ENCODE data around the gene CORO2B. TPM values are rescaled to one million over a fixed set of nuclear protein-coding genes. Genes with fewer than 3 reads are reported as not detected.
A peak's percentile ranks its signal among the peaks of the same experiment; 100 is the strongest.

The CORO2B gene
- total RNA-seq, 1 experiment from 2014 or later = 3.8 TPM

GRCh38 chr15:68560501-68561113 lies 18.2 kb upstream of the CORO2B start:
- no peaks in the 10 kb centered on the region for H3K27me3 ChIP-seq (replicated peaks; ENCODE audit: insufficient read depth, low read depth, low read length, poor library complexity)
- POLR2A ChIA-PET (ENCODE audit: low non-redundant PET) = interaction anchor here (0.5 kb wide), 1 partner anchor 181 kb away, joined by 3 read pairs; no protein-coding TSS in a partner anchor
- TF ChIP-seq CTCF (conservative IDR thresholded peaks at IDR 0.05; ENCODE audit: low read depth, low read length) (no peak), EZH2 (IDR thresholded peaks at IDR 0.05; ENCODE audit: borderline replicate concordance, low read depth, low read length, poor library complexity, severe bottlenecking) (no peak)
- no peak for DNase-seq (ENCODE audit: low spot score)
- no peak overlapping the region for H3K27ac ChIP-seq (ENCODE audit: low read depth, low read length, poor library complexity, severe bottlenecking)
- CTCF ChIA-PET = interaction anchor here (0.7 to 3.0 kb wide), 3 partner anchors 28 to 115 kb away, joined by 3 to 66 read pairs (median 6); no protein-coding TSS in a partner anchor
- no TSS peak for BruUV-seq (replicated peaks)
- peak overlapping the region; percentile 43 for H3K4me3 ChIP-seq (ENCODE audit: low read depth, low read length, poor library complexity, severe bottlenecking)
- no peaks in the 10 kb centered on the region for H3K36me3 ChIP-seq (ENCODE audit: insufficient read depth, low read length, poor library complexity, severe bottlenecking)
- intact Hi-C loops (cut with micrococcal nuclease; ENCODE audit: unreplicated experiment) = no loop called here
- H3K4me1 ChIP-seq (ENCODE audit: insufficient read depth, low read length, poor library complexity, severe bottlenecking) = peaks cover 13% of the 10 kb centered on the region
- no peaks in the 10 kb centered on the region for H3K9me3 ChIP-seq (ENCODE audit: low read depth, low read length, poor library complexity, severe bottlenecking)

GRCh38 chr15:68561171-68561900 lies 17.5 kb upstream of the CORO2B start:
- Histone ChIP-seq H3K27ac (ENCODE audit: low read depth, low read length, poor library complexity, severe bottlenecking) (no peak overlapping the region), H3K9me3 (ENCODE audit: low read depth, low read length, poor library complexity, severe bottlenecking) (no peaks in the 10 kb centered on the region), H3K4me1 (ENCODE audit: insufficient read depth, low read length, poor library complexity, severe bottlenecking) (peaks cover 15% of the 10 kb centered on the region), H3K4me3 (ENCODE audit: low read depth, low read length, poor library complexity, severe bottlenecking) (no peak overlapping the region), H3K36me3 (ENCODE audit: insufficient read depth, low read length, poor library complexity, severe bottlenecking) (no peaks in the 10 kb centered on the region), H3K27me3 (replicated peaks; ENCODE audit: insufficient read depth, low read depth, low read length, poor library complexity) (no peaks in the 10 kb centered on the region)
- CTCF ChIA-PET = interaction anchor here (3.0 kb wide), 1 partner anchor 112 kb away, joined by 66 read pairs; no protein-coding TSS in a partner anchor
- intact Hi-C loops (cut with micrococcal nuclease; ENCODE audit: unreplicated experiment) = no loop called here
- TF ChIP-seq EZH2 (IDR thresholded peaks at IDR 0.05; ENCODE audit: borderline replicate concordance, low read depth, low read length, poor library complexity, severe bottlenecking) = no peak
- no peak for TF ChIP-seq CTCF (conservative IDR thresholded peaks at IDR 0.05; ENCODE audit: low read depth, low read length)
- POLR2A ChIA-PET (ENCODE audit: low non-redundant PET) = interaction anchor here (0.5 kb wide), 1 partner anchor 180 kb away, joined by 3 read pairs; no protein-coding TSS in a partner anchor
- no TSS peak for BruUV-seq (replicated peaks)
- DNase-seq (ENCODE audit: low spot score) = no peak

GRCh38 chr15:68561901-68562300 lies 16.9 kb upstream of the CORO2B start:
- Histone ChIP-seq H3K36me3 (ENCODE audit: insufficient read depth, low read length, poor library complexity, severe bottlenecking) (no peaks in the 10 kb centered on the region), H3K4me3 (ENCODE audit: low read depth, low read length, poor library complexity, severe bottlenecking) (no peak overlapping the region), H3K27me3 (replicated peaks; ENCODE audit: insufficient read depth, low read depth, low read length, poor library complexity) (no peaks in the 10 kb centered on the region), H3K27ac (ENCODE audit: low read depth, low read length, poor library complexity, severe bottlenecking) (no peak overlapping the region), H3K4me1 (ENCODE audit: insufficient read depth, low read length, poor library complexity, severe bottlenecking) (peaks cover 15% of the 10 kb centered on the region), H3K9me3 (ENCODE audit: low read depth, low read length, poor library complexity, severe bottlenecking) (no peaks in the 10 kb centered on the region)
- no TSS peak for BruUV-seq (replicated peaks)
- CTCF ChIA-PET = interaction anchor here (0.8 to 3.0 kb wide), 2 partner anchors 7 to 111 kb away, joined by 6 to 66 read pairs; no protein-coding TSS in a partner anchor
- intact Hi-C loops (cut with micrococcal nuclease; ENCODE audit: unreplicated experiment) = no loop called here
- TF ChIP-seq EZH2 (IDR thresholded peaks at IDR 0.05; ENCODE audit: borderline replicate concordance, low read depth, low read length, poor library complexity, severe bottlenecking) (no peak), CTCF (conservative IDR thresholded peaks at IDR 0.05; ENCODE audit: low read depth, low read length) (no peak)
- POLR2A ChIA-PET (ENCODE audit: low non-redundant PET) = no interaction called here
- DNase-seq (ENCODE audit: low spot score) = no peak

All from A673 (cell line).